ENCODE measurements around the gene KIAA1671.

KIAA1671 gene

DNA sequence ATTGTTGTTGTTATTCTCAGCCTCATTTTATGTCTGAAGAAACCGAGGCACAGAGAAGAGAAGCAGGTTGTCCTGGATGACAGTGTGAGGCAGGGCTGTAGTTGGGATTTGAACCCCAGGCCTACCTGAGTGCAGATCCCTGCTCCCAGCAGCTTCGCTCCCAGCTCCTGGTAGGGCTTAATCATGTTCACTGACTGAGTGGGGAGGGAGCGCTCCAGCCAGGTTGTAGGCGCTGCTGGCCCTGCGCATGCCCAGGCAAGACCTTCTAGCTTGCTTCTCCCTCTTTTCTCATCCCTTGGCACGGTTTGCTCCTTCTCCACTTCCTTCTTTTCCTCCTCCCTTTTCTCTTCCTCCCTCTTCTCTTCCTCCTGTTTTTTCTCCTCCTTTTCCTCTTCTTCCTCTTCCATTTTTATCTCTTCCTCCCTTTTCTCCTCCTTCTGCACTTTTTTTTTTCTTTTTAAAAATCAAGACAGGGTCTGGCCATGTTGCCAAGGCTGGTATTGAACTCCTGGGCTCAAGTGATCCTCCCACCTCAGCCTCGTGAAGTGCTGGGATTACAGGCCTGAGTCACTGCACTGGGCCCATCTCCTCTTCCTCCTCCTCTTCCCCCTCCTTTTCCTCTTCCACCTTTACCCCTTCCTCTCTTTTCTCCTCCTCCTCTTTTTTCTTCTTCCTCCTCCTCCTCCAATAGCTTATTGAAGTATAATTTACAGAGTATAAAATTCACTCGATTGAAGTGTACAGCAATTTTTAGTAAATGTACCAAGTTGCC is 109.3 kb downstream of the KIAA1671 start:
- H3K4me1 ChIP-seq (ENCODE audit: insufficient read depth, low read length), result peaks cover 13% of the 10 kb centered on the region; the same call in 1 of the 2 replicates
- no peaks in the 10 kb centered on the region for H3K36me3 ChIP-seq (ENCODE audit: insufficient read depth, low read length)
- H3K9ac ChIP-seq (ENCODE audit: low read depth, low read length), result no peak overlapping the region
- H3K9me3 ChIP-seq (ENCODE audit: control insufficient read depth, insufficient read depth, low read length), result no peaks in the 10 kb centered on the region

GRCh38 chr22:25062386-25063085 is 110.0 kb downstream of the KIAA1671 start:
- no peaks in the 10 kb centered on the region for H3K36me3 ChIP-seq (ENCODE audit: insufficient read depth, low read length)
- H3K9ac ChIP-seq (ENCODE audit: low read depth, low read length), result no peak overlapping the region
- peaks cover 13% of the 10 kb centered on the region; the same call in 1 of the 2 replicates for H3K4me1 ChIP-seq (ENCODE audit: insufficient read depth, low read length)
- no peaks in the 10 kb centered on the region for H3K9me3 ChIP-seq (ENCODE audit: control insufficient read depth, insufficient read depth, low read length)

GRCh38 chr22:25064894-25065560 is 112.5 kb downstream of the KIAA1671 start:
- H3K36me3 ChIP-seq (ENCODE audit: insufficient read depth, low read length), result no peaks in the 10 kb centered on the region
- peaks cover 13% of the 10 kb centered on the region; the same call in 1 of the 2 replicates for H3K4me1 ChIP-seq (ENCODE audit: insufficient read depth, low read length)

DNA sequence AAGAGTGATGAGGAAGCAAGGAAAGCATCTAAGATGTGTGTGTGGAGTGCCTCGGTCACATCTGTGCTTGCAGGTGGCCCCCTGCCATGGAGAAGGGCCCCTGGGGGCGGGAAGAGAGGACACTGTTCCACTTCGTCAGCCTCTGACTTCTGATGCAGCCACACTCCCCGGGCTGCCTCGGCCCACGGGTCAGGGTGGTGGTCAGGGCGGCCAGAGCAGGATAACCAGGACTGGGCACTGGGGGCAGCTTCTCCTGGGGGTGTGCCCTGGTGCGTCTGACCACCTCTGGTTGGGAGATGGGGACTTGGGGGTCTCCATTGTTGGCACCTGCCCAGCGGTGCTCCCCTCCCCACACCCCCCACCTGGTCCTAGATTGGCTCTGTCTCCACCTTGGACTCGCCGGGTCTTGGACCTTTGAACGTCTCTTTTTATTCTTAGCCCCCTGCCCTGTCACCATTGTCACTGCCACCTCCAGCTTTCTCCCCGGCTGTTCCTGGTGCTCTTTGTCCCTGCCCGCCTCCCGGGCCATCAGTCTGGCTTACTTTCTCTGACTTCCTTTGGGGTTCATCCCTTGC is 114.4 kb downstream of the KIAA1671 start:
- Histone ChIP-seq H3K4me1 (ENCODE audit: insufficient read depth, low read length) (peaks cover 9% of the 10 kb centered on the region; the same call in 1 of the 2 replicates), H3K9me3 (ENCODE audit: control insufficient read depth, insufficient read depth, low read length) (no peaks in the 10 kb centered on the region), H3K36me3 (ENCODE audit: insufficient read depth, low read length) (no peaks in the 10 kb centered on the region), H3K9ac (ENCODE audit: low read depth, low read length) (no peak overlapping the region)

More at GRCh38 chr22:25064894-25065560, 112.5 kb downstream of the KIAA1671 start:
- Histone ChIP-seq H3K9me3 (ENCODE audit: control insufficient read depth, insufficient read depth, low read length) (no peaks in the 10 kb centered on the region), H3K9ac (ENCODE audit: low read depth, low read length) (no peak overlapping the region)

DNA sequence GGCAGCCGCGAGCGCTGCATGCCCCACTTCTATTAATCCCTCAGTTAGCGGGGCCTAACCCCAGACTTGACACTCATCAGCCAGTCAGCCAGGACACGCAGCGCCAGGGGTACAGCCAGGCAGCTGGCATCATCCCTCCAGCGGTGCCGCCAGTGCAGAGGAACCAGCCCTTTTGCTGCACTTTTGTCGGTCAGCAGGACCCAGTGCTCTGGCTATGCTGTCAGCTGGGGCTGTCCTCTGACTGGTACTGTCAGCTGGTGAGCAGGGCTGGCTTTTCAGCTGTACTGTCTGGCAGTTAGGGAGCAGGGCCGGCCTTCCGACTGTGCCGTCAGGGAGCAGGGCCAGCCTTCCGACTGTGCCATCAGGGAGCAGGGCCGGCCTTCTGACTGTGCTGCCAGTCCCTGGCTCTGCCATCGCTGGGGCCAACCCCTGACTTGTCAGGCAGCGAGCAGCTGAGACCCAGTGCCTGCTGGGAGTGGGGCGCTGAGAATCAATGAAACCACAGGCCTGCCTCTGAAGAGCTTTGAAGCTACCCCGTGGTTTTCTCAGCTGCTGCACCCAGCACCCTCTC is 115.4 kb downstream of the KIAA1671 start:
- H3K9me3 ChIP-seq (ENCODE audit: control insufficient read depth, insufficient read depth, low read length), result no peaks in the 10 kb centered on the region
- H3K36me3 ChIP-seq (ENCODE audit: insufficient read depth, low read length), result no peaks in the 10 kb centered on the region
- H3K9ac ChIP-seq (ENCODE audit: low read depth, low read length), result no peak overlapping the region
- 0 out of 2 replicates have a peak, but pooled peaks cover 3% of the 10 kb centered on the region for H3K4me1 ChIP-seq (ENCODE audit: insufficient read depth, low read length)

- Histone ChIP-seq H3K9ac (ENCODE audit: low read depth, low read length) (no peak overlapping the region), H3K4me1 (ENCODE audit: insufficient read depth, low read length) (0 out of 2 replicates have a peak, but pooled peaks cover 3% of the 10 kb centered on the region), H3K9me3 (ENCODE audit: control insufficient read depth, insufficient read depth, low read length) (no peaks in the 10 kb centered on the region), H3K36me3 (ENCODE audit: insufficient read depth, low read length) (no peaks in the 10 kb centered on the region)
Observed at GRCh38 chr22:25068707-25069106, 116.2 kb downstream of the KIAA1671 start.

GRCh38 chr22:25069426-25069757 is 116.9 kb downstream of the KIAA1671 start:
- no peaks in the 10 kb centered on the region for H3K36me3 ChIP-seq (ENCODE audit: insufficient read depth, low read length)
- no peak overlapping the region for H3K9ac ChIP-seq (ENCODE audit: low read depth, low read length)
- 0 out of 2 replicates have a peak, but pooled peaks cover 3% of the 10 kb centered on the region for H3K4me1 ChIP-seq (ENCODE audit: insufficient read depth, low read length)
- H3K9me3 ChIP-seq (ENCODE audit: control insufficient read depth, insufficient read depth, low read length), result no peaks in the 10 kb centered on the region

DNA sequence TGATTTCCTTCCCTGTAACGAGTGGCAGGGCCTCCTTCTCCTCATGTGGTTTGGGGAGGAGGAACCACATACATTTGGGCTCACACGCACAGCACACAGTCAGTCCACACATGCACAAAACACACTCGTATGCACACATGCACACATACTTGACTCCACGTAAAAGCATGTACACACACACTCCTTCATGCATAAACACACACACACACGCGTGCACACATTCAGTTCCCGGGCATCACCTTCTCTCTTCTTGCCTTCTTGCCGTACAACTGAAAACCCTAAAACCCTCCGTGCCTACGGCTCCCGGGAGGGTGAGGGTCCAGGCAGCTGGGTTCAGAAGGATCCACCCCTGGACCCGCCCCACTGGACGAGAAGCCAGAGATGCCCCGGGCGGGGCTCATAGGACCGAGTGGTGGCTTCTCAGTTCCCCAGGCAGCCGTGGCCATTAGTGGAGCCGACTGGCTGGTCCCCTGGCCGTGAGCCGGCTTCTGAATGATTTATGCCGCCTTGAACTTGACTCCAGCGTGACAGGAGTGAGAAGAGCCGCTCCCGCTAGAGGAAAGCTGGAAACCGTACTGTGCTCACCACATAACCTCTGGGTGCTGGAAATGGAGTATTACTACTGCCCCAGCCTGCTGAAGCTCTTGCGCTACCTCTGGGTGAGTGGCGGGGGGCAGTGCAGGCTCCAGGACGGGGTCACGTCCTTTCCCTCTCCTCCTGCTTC is 117.4 kb downstream of the KIAA1671 start:
- no peaks in the 10 kb centered on the region for H3K9me3 ChIP-seq (ENCODE audit: control insufficient read depth, insufficient read depth, low read length)
- 0 out of 2 replicates have a peak, but pooled peaks cover 3% of the 10 kb centered on the region for H3K4me1 ChIP-seq (ENCODE audit: insufficient read depth, low read length)
- no peak overlapping the region for H3K9ac ChIP-seq (ENCODE audit: low read depth, low read length)
- no peaks in the 10 kb centered on the region for H3K36me3 ChIP-seq (ENCODE audit: insufficient read depth, low read length)

DNA sequence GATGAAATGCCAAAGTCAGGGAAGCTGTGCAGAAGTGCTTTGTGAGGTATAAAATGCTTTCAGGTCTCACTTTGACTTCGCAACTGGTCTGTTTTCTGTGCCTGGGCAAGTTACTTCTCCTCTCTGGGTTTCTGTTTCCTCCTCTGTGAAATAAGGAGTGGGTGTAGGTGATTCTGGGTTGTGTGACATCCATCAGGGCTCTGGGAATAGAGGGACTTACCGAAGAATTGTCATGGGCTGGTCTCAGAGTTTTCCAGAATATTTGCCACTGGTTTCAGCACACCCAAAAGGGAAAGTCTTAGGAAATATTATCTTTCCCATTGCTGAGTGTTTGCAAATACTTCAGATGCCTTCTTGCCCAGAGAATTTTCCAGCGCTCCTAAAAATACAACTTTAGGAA is 118.4 kb downstream of the KIAA1671 start:
- Histone ChIP-seq H3K4me1 (ENCODE audit: insufficient read depth, low read length) (0 out of 2 replicates have a peak, but pooled peaks cover 3% of the 10 kb centered on the region), H3K9ac (ENCODE audit: low read depth, low read length) (no peak overlapping the region), H3K36me3 (ENCODE audit: insufficient read depth, low read length) (no peaks in the 10 kb centered on the region), H3K9me3 (ENCODE audit: control insufficient read depth, insufficient read depth, low read length) (no peaks in the 10 kb centered on the region)

GRCh38 chr22:25071720-25072119 is 119.2 kb downstream of the KIAA1671 start:
- H3K9ac ChIP-seq (ENCODE audit: low read depth, low read length), result no peak overlapping the region
- 0 out of 2 replicates have a peak, but pooled peaks cover 3% of the 10 kb centered on the region for H3K4me1 ChIP-seq (ENCODE audit: insufficient read depth, low read length)
- no peaks in the 10 kb centered on the region for H3K36me3 ChIP-seq (ENCODE audit: insufficient read depth, low read length)
- no peaks in the 10 kb centered on the region for H3K9me3 ChIP-seq (ENCODE audit: control insufficient read depth, insufficient read depth, low read length)

GRCh38 chr22:25072406-25072805 is 119.9 kb downstream of the KIAA1671 start:
- Histone ChIP-seq H3K9ac (ENCODE audit: low read depth, low read length) (no peak overlapping the region), H3K36me3 (ENCODE audit: insufficient read depth, low read length) (no peaks in the 10 kb centered on the region), H3K9me3 (ENCODE audit: control insufficient read depth, insufficient read depth, low read length) (no peaks in the 10 kb centered on the region), H3K4me1 (ENCODE audit: insufficient read depth, low read length) (0 out of 2 replicates have a peak, but pooled peaks cover 3% of the 10 kb centered on the region)

DNA sequence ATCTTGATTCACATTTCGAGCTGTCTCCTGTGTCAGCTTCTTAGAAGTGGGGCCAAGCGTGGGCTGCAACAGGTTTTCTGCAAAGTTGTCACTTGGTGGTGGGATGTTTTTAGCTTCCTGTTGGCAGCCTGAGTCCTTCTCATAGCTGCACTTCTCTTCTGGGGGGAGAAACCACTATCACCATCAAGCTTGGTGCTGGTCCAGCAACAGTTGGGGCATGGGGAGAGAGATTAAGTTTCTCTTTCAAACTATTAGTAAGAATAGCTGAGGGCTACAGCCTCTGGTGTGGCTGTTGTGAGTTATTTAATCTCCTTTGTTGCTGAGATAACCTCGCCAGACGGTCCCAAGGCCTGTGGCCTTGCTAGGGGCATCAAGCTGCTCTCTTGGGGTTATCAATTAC is 123.8 kb downstream of the KIAA1671 start:
- Histone ChIP-seq H3K4me1 (ENCODE audit: insufficient read depth, low read length) (no peaks in the 10 kb centered on the region), H3K9me3 (ENCODE audit: control insufficient read depth, insufficient read depth, low read length) (no peaks in the 10 kb centered on the region), H3K9ac (ENCODE audit: low read depth, low read length) (no peak overlapping the region), H3K36me3 (ENCODE audit: insufficient read depth, low read length) (no peaks in the 10 kb centered on the region)

- no peaks in the 10 kb centered on the region for H3K36me3 ChIP-seq (ENCODE audit: insufficient read depth, low read length)
- H3K9ac ChIP-seq (ENCODE audit: low read depth, low read length), result no peak overlapping the region
- no peaks in the 10 kb centered on the region for H3K9me3 ChIP-seq (ENCODE audit: control insufficient read depth, insufficient read depth, low read length)
- H3K4me1 ChIP-seq (ENCODE audit: insufficient read depth, low read length), result no peaks in the 10 kb centered on the region
Observed at GRCh38 chr22:25077056-25077455, 124.5 kb downstream of the KIAA1671 start.
